HCT116 (cell line): ENCODE results near the gene CASQ1. TPM values are rescaled to one million over a fixed set of nuclear protein-coding genes. Genes with fewer than 3 reads are reported as not detected.

ENCODE experiments used
- ATAC-seq: fragments of 200-7000 bp; cut with Tn5 transposase; 2 replicates; pipeline ENCODE4 v1.9.1; 2020; ENCODE audit warnings: mild to moderate bottlenecking, moderate library complexity
- BruUV-seq: library from RNA; stranded (reverse); fragments of 400-500 nt; replicated peaks from 2 replicates; lab custom pipeline; 2021; lab: Mats Ljungman, UMichigan
- CTCF ChIA-PET: fragments of 300-600 bp; sonication (Branson Sonifier 250); formaldehyde crosslinking; loops from one replicate; lab custom pipeline; 2021; ENCODE audit warnings: antibody characterized with exemption; lab: Charles Lee
- POLR2A ChIA-PET: fragments of 300-600, 350-600 bp; sonication (Branson Sonifier 250); formaldehyde crosslinking; loops from one replicate; lab custom pipeline; 2021; ENCODE audit warnings: antibody characterized with exemption; lab: Charles Lee
- RAD21 ChIA-PET, 2 experiments: fragments of 300-600 bp; sonication (Branson Sonifier 250); formaldehyde crosslinking; loops; one replicate each; lab custom pipeline; 2023; ENCODE audit warnings: low total read pairs in 2 of 2; ENCODE audit not compliant: uncharacterized antibody in 2 of 2, unreplicated experiment in 2 of 2, low non-redundant PET in 1 of 2; lab: Charles Lee
- DNase-seq: peaks from one replicate; pipeline ENCODE4 v3.0.0-alpha.2; 2010; ENCODE audit warnings: low read depth, low spot score
- H2AFZ ChIP-seq: fragments of 200-600 bp; shearing (Covaris generic), sonication (generic); 2 replicates; pipeline ENCODE4 v1.6.1; 2017; ENCODE audit warnings: low read depth, mixed run types, mixed read lengths, antibody characterized with exemption, low read length; ENCODE audit not compliant: poor library complexity, severe bottlenecking
- H3K27ac ChIP-seq: 2 replicates; pipeline ENCODE4 v1.5.1; 2012; ENCODE audit warnings: low read depth, low read length
- H3K27me3 ChIP-seq: fragments of 200-600 bp; sonication (generic); 2 replicates; pipeline ENCODE4 v1.6.1; 2016; ENCODE audit warnings: mixed run types, low read length, mixed read lengths; ENCODE audit not compliant: insufficient read depth
- H3K36me3 ChIP-seq, 2 experiments: fragments of 200-500 bp in 1 of 2; fragments of 200-600 bp in 1 of 2; sonication (Bioruptor generic) in 1 of 2; sonication (generic) in 1 of 2; 2 replicates each; pipeline versions ENCODE4 v1.5.1 to v1.6.1; 2014 to 2016; ENCODE audit warnings: low read length in 2 of 2, inconsistent platforms in 1 of 2, mixed read lengths in 1 of 2, mixed run types in 1 of 2; ENCODE audit not compliant: insufficient read depth in 2 of 2, control insufficient read depth in 1 of 2
- H3K4me1 ChIP-seq, 2 experiments: fragments of 200-600 bp in 1 of 2; sonication (generic) in 1 of 2; 2 replicates each; pipeline versions ENCODE4 v1.5.1 to v1.6.1; 2012 to 2017; ENCODE audit warnings: low read length in 2 of 2, inconsistent platforms in 1 of 2, mild to moderate bottlenecking in 1 of 2, mixed read lengths in 1 of 2, mixed run types in 1 of 2, moderate library complexity in 1 of 2; ENCODE audit not compliant: insufficient read depth in 2 of 2, control insufficient read depth in 1 of 2
- H3K4me2 ChIP-seq: fragments of 200-600 bp; sonication (generic); 2 replicates; pipeline ENCODE4 v1.6.1; 2017; ENCODE audit warnings: mixed run types, low read length, mixed read lengths
- H3K4me3 ChIP-seq, 2 experiments: fragments of 200-600 bp in 1 of 2; sonication (generic) in 1 of 2; replicated peaks in 1 of 2; 2 replicates each; pipeline ENCODE4 v1.5.1; 2011 to 2016; ENCODE audit warnings: low read length in 2 of 2, control low read depth in 1 of 2, low read depth in 1 of 2, mild to moderate bottlenecking in 1 of 2, mixed read lengths in 1 of 2, mixed run types in 1 of 2
- H3K79me2 ChIP-seq: fragments of 200-600 bp; sonication (generic); 2 replicates; pipeline ENCODE4 v1.6.1; 2017; ENCODE audit warnings: mild to moderate bottlenecking, mixed run types, low read length, moderate library complexity, mixed read lengths; ENCODE audit not compliant: insufficient read depth
- H3K9ac ChIP-seq: fragments of 200-600 bp; sonication (generic); 2 replicates; pipeline ENCODE4 v1.6.1; 2016; ENCODE audit warnings: low read length, mixed read lengths
- H3K9me2 ChIP-seq: fragments of 200-600 bp; sonication (generic), shearing (Covaris generic); 2 replicates; pipeline ENCODE4 v1.6.1; 2017; ENCODE audit warnings: mixed run types, mild to moderate bottlenecking, moderate library complexity; ENCODE audit not compliant: insufficient read depth
- H3K9me3 ChIP-seq, 2 experiments: fragments of 200-500 bp in 1 of 2; fragments of 200-600 bp in 1 of 2; sonication (Bioruptor generic) in 1 of 2; sonication (generic) in 1 of 2; 2 replicates each; pipeline ENCODE4 v1.6.1; 2014 to 2017; ENCODE audit warnings: low read length in 2 of 2, mixed read lengths in 2 of 2, inconsistent platforms in 1 of 2, low read depth in 1 of 2, mild to moderate bottlenecking in 1 of 2, mixed run types in 1 of 2, moderate library complexity in 1 of 2; ENCODE audit not compliant: control insufficient read depth in 1 of 2, insufficient read depth in 1 of 2
- H4K20me1 ChIP-seq: fragments of 200-600 bp; sonication (generic), shearing (Covaris generic); 2 replicates; pipeline ENCODE4 v1.6.1; 2017; ENCODE audit warnings: mixed run types, mild to moderate bottlenecking, moderate library complexity; ENCODE audit not compliant: insufficient read depth
- ATF3 ChIP-seq: IDR thresholded peaks from 2 replicates; pipeline ENCODE4 v1.6.1; 2012
- CBX3 ChIP-seq: IDR thresholded peaks from 2 replicates; pipeline ENCODE4 v1.6.1; 2012; ENCODE audit warnings: low read depth
- CEBPB ChIP-seq: IDR thresholded peaks from 2 replicates; pipeline ENCODE4 v1.6.1; 2012; ENCODE audit warnings: low read depth
- CTCF ChIP-seq, 3 experiments: fragments of 200-600 bp in 1 of 3; sonication (generic) in 1 of 3; IDR thresholded peaks in 2 of 3; conservative IDR thresholded peaks in 1 of 3; 2 replicates each; pipeline ENCODE4 v1.5.1; 2012 to 2017; ENCODE audit warnings: low read depth in 2 of 3, low read length in 2 of 3, antibody characterized with exemption in 1 of 3, borderline replicate concordance in 1 of 3, control low read depth in 1 of 3, mild to moderate bottlenecking in 1 of 3, mixed read lengths in 1 of 3, mixed run types in 1 of 3, moderate library complexity in 1 of 3; ENCODE audit not compliant: insufficient read depth in 1 of 3
- EGR1 ChIP-seq: IDR thresholded peaks from 2 replicates; pipeline ENCODE4 v1.6.1; 2012; ENCODE audit warnings: low read depth
- FOSL1 ChIP-seq: IDR thresholded peaks from 2 replicates; pipeline ENCODE4 v1.6.1; 2012; ENCODE audit warnings: low read depth
- POLR2AphosphoS5 ChIP-seq: IDR thresholded peaks from 2 replicates; pipeline ENCODE4 v1.6.1; 2011; ENCODE audit warnings: mild to moderate bottlenecking, low read depth, low read length, moderate library complexity
- RAD21 ChIP-seq: IDR thresholded peaks from 2 replicates; pipeline ENCODE4 v1.6.1; 2012; ENCODE audit warnings: low read depth, mild to moderate bottlenecking
- REST ChIP-seq: IDR thresholded peaks from 2 replicates; pipeline ENCODE4 v1.6.1; 2012; ENCODE audit warnings: low read depth
- SRF ChIP-seq: IDR thresholded peaks from 2 replicates; pipeline ENCODE4 v1.6.1; 2012; ENCODE audit warnings: low read depth
- ZFX ChIP-seq: fragments of 450-650 bp; IDR thresholded peaks from 2 replicates; pipeline ENCODE4 v1.6.1; 2017
- intact Hi-C: fragments of 100-400 bp; cut with micrococcal nuclease; formaldehyde crosslinking; loops from 2 replicates; pipeline ENCODE4 v1.10.0; 2022
- total RNA-seq: library from RNA; stranded (reverse); gene quantifications from one replicate; pipeline ENCODE4 v1.2.1, GENCODE V29; 2021; ENCODE audit not compliant: unreplicated experiment
- TF ChIP-seq, protein P1 (sequence below): IDR thresholded peaks from 2 replicates; pipeline ENCODE4 v1.6.1; 2011; ENCODE audit warnings: mild to moderate bottlenecking, low read length, moderate library complexity; ENCODE audit not compliant: insufficient replicate concordance; ENCODE audit errors: extremely low read depth

The CASQ1 gene
- total RNA-seq, 1 experiment from 2014 or later = not detected

GRCh38 chr1:160191756-160192155, 1.4 kb downstream of the CASQ1 start:
- H2AFZ ChIP-seq = no peak overlapping the region
- H3K4me2 ChIP-seq = no peak overlapping the region
- no peaks in the 10 kb centered on the region for H3K27me3 ChIP-seq
- ChIA-PET RAD21 (interaction anchor here in 1 of 2 experiments (1.2 kb wide), 1 partner anchor 61 kb away, joined by 3 read pairs; no protein-coding TSS in a partner anchor), CTCF (no interaction called here), POLR2A (no interaction called here)
- peaks cover 3 to 4% of the 10 kb centered on the region in 2 experiments; a peak in 2 of 4 replicates for H3K4me1 ChIP-seq
- DNase-seq (no peak), ATAC-seq (no peak)
- no TSS peak for BruUV-seq
- no peaks in the 10 kb centered on the region for H4K20me1 ChIP-seq
- H3K9me3 ChIP-seq = no peaks in the 10 kb centered on the region
- TF ChIP-seq RAD21 (no peak), CTCF (IDR thresholded peaks at IDR 0.05 in 2 of 3, conservative IDR thresholded peaks at IDR 0.05 in 1 of 3; ENCODE audit: borderline replicate concordance in 1 of 3, insufficient read depth in 1 of 3, low read depth in 2 of 3, low read length in 2 of 3) (no peak), ATF3 (no peak), ZFX (no peak), CBX3 (no peak), REST (no peak), CEBPB (no peak), POLR2AphosphoS5 (no peak), FOSL1 (no peak), EGR1 (no peak), SRF (no peak)
- TF ChIP-seq, protein P1, sequence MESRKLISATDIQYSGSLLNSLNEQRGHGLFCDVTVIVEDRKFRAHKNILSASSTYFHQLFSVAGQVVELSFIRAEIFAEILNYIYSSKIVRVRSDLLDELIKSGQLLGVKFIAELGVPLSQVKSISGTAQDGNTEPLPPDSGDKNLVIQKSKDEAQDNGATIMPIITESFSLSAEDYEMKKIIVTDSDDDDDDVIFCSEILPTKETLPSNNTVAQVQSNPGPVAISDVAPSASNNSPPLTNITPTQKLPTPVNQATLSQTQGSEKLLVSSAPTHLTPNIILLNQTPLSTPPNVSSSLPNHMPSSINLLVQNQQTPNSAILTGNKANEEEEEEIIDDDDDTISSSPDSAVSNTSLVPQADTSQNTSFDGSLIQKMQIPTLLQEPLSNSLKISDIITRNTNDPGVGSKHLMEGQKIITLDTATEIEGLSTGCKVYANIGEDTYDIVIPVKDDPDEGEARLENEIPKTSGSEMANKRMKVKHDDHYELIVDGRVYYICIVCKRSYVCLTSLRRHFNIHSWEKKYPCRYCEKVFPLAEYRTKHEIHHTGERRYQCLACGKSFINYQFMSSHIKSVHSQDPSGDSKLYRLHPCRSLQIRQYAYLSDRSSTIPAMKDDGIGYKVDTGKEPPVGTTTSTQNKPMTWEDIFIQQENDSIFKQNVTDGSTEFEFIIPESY = no peak
- no peak overlapping the region for H3K9ac ChIP-seq
- H3K36me3 ChIP-seq = no peaks in the 10 kb centered on the region
- intact Hi-C loops = loop anchor here (5.0 kb wide), 1 partner anchor 186 kb away; no protein-coding TSS in a partner anchor
- H3K9me2 ChIP-seq = no peaks in the 10 kb centered on the region
- H3K4me3 ChIP-seq = no peak overlapping the region
- H3K27ac ChIP-seq = no peak overlapping the region
- no peaks in the 10 kb centered on the region for H3K79me2 ChIP-seq
